ENCODE data around the gene PLA2G2F. TPM values are rescaled to one million over a fixed set of nuclear protein-coding genes. Genes with fewer than 3 reads are reported as not detected.

The PLA2G2F gene
- total RNA-seq, 2 experiments from 2014 or later, result not detected

DNA sequence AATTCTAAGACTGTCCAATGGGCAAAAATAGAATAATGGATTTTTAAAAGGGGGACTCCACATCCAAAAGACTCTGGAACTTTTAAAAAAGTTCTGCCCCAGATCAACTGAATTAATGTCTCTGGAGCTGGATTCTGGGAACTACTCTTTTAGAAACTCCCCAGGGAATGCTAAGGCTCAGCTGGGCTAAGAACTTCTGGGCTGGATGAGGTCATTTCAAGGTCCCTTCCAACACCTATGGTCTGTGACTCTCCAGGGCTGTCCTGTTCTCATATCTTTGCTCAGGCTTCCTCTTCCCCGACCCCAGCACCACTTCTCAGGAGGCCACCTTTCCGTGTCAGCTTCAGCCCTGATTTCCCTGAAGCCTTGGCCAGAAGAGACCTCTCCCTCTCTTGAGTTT is 60.7 kb downstream of the PLA2G2F start:
- H3K27me3 Mint-ChIP-seq (ENCODE audit: low read depth), result peaks cover 39% of the 10 kb centered on the region
- POLR2A ChIA-PET, result no interaction called here
- CTCF ChIA-PET, result interaction anchor here (1.2 kb wide), 1 partner anchor 13 kb away, joined by 3 read pairs; no protein-coding TSS in a partner anchor
- H3K36me3 Mint-ChIP-seq (ENCODE audit: low read depth), result no peaks in the 10 kb centered on the region
- no peak overlapping the region for H3K27ac Mint-ChIP-seq
- H3K9me3 Mint-ChIP-seq (ENCODE audit: insufficient read depth), result no peaks in the 10 kb centered on the region
- H3K4me3 Mint-ChIP-seq, result no peak overlapping the region
- no peaks in the 10 kb centered on the region for H3K4me1 Mint-ChIP-seq (ENCODE audit: low read depth)
- no peak for DNase-seq
- ATAC-seq, result no peak

Other genes with a start within 250 kb of the PLA2G2F start
- gene PLA2G2E, start 215.7 kb upstream of the PLA2G2F start, total RNA-seq, result not detected
- not detected for gene PLA2G2A, start 159.7 kb upstream of the PLA2G2F start, total RNA-seq
- gene PLA2G5, start 69.1 kb upstream of the PLA2G2F start, total RNA-seq, result not detected
- not detected for gene PLA2G2D, start 19.8 kb upstream of the PLA2G2F start, total RNA-seq
- gene UBXN10, start 46.8 kb downstream of the PLA2G2F start, total RNA-seq, result under 1 TPM; 0.21 to 0.29 TPM
- gene PLA2G2C, start 47.2 kb downstream of the PLA2G2F start, total RNA-seq, result not detected
- not detected for gene VWA5B1, start 151.6 kb downstream of the PLA2G2F start, total RNA-seq

Measured in activated CD8-positive, alpha-beta T cell treated with anti-CD3 and anti-CD28 coated beads, Interleukin-2, amount 10 ng/mL, durations not matched to agents 7 days and 5 days (primary cell).